Body of pancreas (tissue), 4 donors: ENCODE results near the gene RAPGEF4. TPM values are rescaled to one million over a fixed set of nuclear protein-coding genes. Genes with fewer than 3 reads are reported as not detected.
"Not testable (repeated sequence)": the region's sequence is repeated elsewhere in the genome, so short reads cannot be mapped to it uniquely, and the experiment has no call there.

ENCODE experiments used
- ATAC-seq: fragments of 150-250 bp; one replicate; pipeline ENCODE4 v1.9.1; 2016
- DNase-seq, 4 donors: peaks; one replicate each; pipeline ENCODE4 v3.0.0-alpha.2; 2019
- H3K27ac ChIP-seq, 4 donors: fragments of 200-600 bp; sonication (generic); 1 replicate in 3 of 4; 2 replicates in 1 of 4; pipeline versions ENCODE4 v1.5.1 to v1.6.1; 2016 to 2019; ENCODE audit warnings: mild to moderate bottlenecking in 1 of 4, mixed read lengths in 1 of 4, moderate library complexity in 1 of 4
- H3K27me3 ChIP-seq, 2 donors: fragments of 200-600 bp; sonication (generic); one replicate each; pipeline ENCODE4 v1.6.0; 2016; ENCODE audit warnings: mild to moderate bottlenecking in 1 of 2
- H3K36me3 ChIP-seq, 2 donors: fragments of 200-600 bp; sonication (generic); replicated peaks in 1 of 2; 2 replicates each; pipeline ENCODE4 v1.5.1; 2016; ENCODE audit warnings: low read depth in 2 of 2; ENCODE audit not compliant: insufficient read depth in 1 of 2
- H3K4me1 ChIP-seq: fragments of 200-600 bp; sonication (generic); one replicate; pipeline ENCODE4 v1.6.0; 2016
- H3K4me3 ChIP-seq, 2 donors: fragments of 200-600 bp; sonication (generic); 1 replicate in 1 of 2; 2 replicates in 1 of 2; pipeline ENCODE4 v1.5.1; 2016 to 2019
- H3K9me3 ChIP-seq, 3 donors: fragments of 200-600 bp; sonication (generic); 1 replicate in 2 of 3; 2 replicates in 1 of 3; pipeline ENCODE4 v1.5.1; 2016
- CTCF ChIP-seq, 7 experiments: fragments of 450-650 bp in 4 of 7; fragments of 200-600 bp in 3 of 7; sonication (generic) in 3 of 7; IDR thresholded peaks; one replicate each; pipeline ENCODE4 v1.5.1; 2016 to 2019; ENCODE audit warnings: antibody characterized with exemption in 7 of 7
- POLR2A ChIP-seq, 3 donors: fragments of 450-650 bp; IDR thresholded peaks; one replicate each; pipeline ENCODE4 v1.6.1; 2016; ENCODE audit warnings: antibody characterized with exemption in 3 of 3, mild to moderate bottlenecking in 2 of 3
- WGBS, 2 donors: methylation state at CpG; one replicate each; pipeline ENCODE4 v1.1.5; 2017; 5-methylcytosine and 5-hydroxymethylcytosine counted together
- intact Hi-C: fragments of 100-400 bp; cut with DNase I; formaldehyde crosslinking; loops from one replicate; pipeline ENCODE4 v1.15.1; 2023
- total RNA-seq, 2 donors: library from RNA; depleted of rRNA; stranded (reverse); fragments of >200 nt; gene quantifications; one replicate each; pipeline ENCODE4 v1.1.0, GENCODE V29; 2016

RAPGEF4 gene
- total RNA-seq, 2 donors from 2014 or later = 4.7 to 22.4 TPM

- no peak overlapping the region for H3K4me3 ChIP-seq
- 80 to 85% methylated on average over 7 of the region's 7 CpGs for WGBS, 2 donors
- no peaks in the 10 kb centered on the region for H3K36me3 ChIP-seq
- H3K27me3 ChIP-seq = no peaks in the 10 kb centered on the region
- TF ChIP-seq POLR2A (IDR thresholded peaks at IDR 0.05) (no peak), CTCF (IDR thresholded peaks at IDR 0.05) (no peak)
- H3K9me3 ChIP-seq = no peaks in the 10 kb centered on the region
- ATAC-seq = no peak
- no peak overlapping the region for H3K27ac ChIP-seq
- no peak for DNase-seq
- peaks cover 25% of the 10 kb centered on the region for H3K4me1 ChIP-seq
- intact Hi-C loops = loop anchor here (5.0 kb wide), 1 partner anchor 173 kb away; no protein-coding TSS in a partner anchor
Observed at GRCh38 chr2:173034143-173034542, 298.5 kb downstream of the RAPGEF4 start.

- peak; percentile 27 to 60 (median 54) for DNase-seq
- Histone ChIP-seq H3K27me3 (no peaks in the 10 kb centered on the region), H3K4me1 (peaks cover 25% of the 10 kb centered on the region), H3K36me3 (no peaks in the 10 kb centered on the region), H3K4me3 (no peak overlapping the region), H3K9me3 (no peaks in the 10 kb centered on the region), H3K27ac (peak overlapping the region; percentile 13 to 42 (median 36))
- TF ChIP-seq CTCF (IDR thresholded peaks at IDR 0.05) (peak in 1 of 7 experiments; percentile 24), POLR2A (IDR thresholded peaks at IDR 0.05) (no peak)
- WGBS, 2 donors = 25 to 27% methylated on average over 12 of the region's 12 CpGs
- peak; percentile 89 for ATAC-seq
- intact Hi-C loops = no loop called here
Observed at GRCh38 chr2:173037245-173038120, 301.8 kb downstream of the RAPGEF4 start.

GRCh38 chr2:173038257-173038656 lies 302.6 kb downstream of the RAPGEF4 start:
- H3K4me1 ChIP-seq = peaks cover 25% of the 10 kb centered on the region
- intact Hi-C loops, H3K36me3 ChIP-seq, H3K27me3 ChIP-seq, H3K4me3 ChIP-seq, DNase-seq, H3K9me3 ChIP-seq, ATAC-seq: not testable (repeated sequence)
- H3K27ac ChIP-seq = peak overlapping the region in 2 of 4 donors; percentile 29 to 42
- WGBS, 2 donors = 43 to 54% methylated on average over 2 of the region's 2 CpGs

- DNase-seq (peak in 1 of 4 donors; percentile 17), ATAC-seq (no peak)
- no peak overlapping the region for H3K4me3 ChIP-seq
- H3K4me1 ChIP-seq = peaks cover 36% of the 10 kb centered on the region
- no peak overlapping the region for H3K27ac ChIP-seq
- H3K9me3 ChIP-seq = no peaks in the 10 kb centered on the region
- intact Hi-C loops = no loop called here
- TF ChIP-seq POLR2A (IDR thresholded peaks at IDR 0.05) (no peak), CTCF (IDR thresholded peaks at IDR 0.05) (no peak)
- H3K36me3 ChIP-seq = no peaks in the 10 kb centered on the region
- no peaks in the 10 kb centered on the region for H3K27me3 ChIP-seq
Observed at GRCh38 chr2:173040729-173041128, 305.1 kb downstream of the RAPGEF4 start.

GRCh38 chr2:173043476-173043875 lies 307.8 kb downstream of the RAPGEF4 start:
- Histone ChIP-seq H3K36me3 (no peaks in the 10 kb centered on the region), H3K27ac (no peak overlapping the region), H3K4me1 (peaks cover 20% of the 10 kb centered on the region), H3K27me3 (no peaks in the 10 kb centered on the region), H3K9me3 (no peaks in the 10 kb centered on the region), H3K4me3 (no peak overlapping the region)
- intact Hi-C loops = no loop called here
- no peak for TF ChIP-seq POLR2A (IDR thresholded peaks at IDR 0.05)
- TF ChIP-seq CTCF (IDR thresholded peaks at IDR 0.05) = no peak
- WGBS, 2 donors = 81 to 84% methylated on average over 8 of the region's 8 CpGs
- DNase-seq (peak in 3 of 4 donors; percentile 16 to 65 (median 31)), ATAC-seq (peak; percentile 41)
